Stimulated activated CD4-positive, alpha-beta T cell treated with anti-CD3 and anti-CD28 coated beads, Interleukin-15, amount 100 ng/mL, for 1 hour (primary cell): ENCODE results near the gene API5.

Experiments used
- DNase-seq, 2 donors: peaks; one replicate each; pipeline ENCODE4 v3.0.0-alpha.2; 2020; ENCODE audit warnings: low read depth in 1 of 2, low spot score in 1 of 2

The API5 gene

DNA sequence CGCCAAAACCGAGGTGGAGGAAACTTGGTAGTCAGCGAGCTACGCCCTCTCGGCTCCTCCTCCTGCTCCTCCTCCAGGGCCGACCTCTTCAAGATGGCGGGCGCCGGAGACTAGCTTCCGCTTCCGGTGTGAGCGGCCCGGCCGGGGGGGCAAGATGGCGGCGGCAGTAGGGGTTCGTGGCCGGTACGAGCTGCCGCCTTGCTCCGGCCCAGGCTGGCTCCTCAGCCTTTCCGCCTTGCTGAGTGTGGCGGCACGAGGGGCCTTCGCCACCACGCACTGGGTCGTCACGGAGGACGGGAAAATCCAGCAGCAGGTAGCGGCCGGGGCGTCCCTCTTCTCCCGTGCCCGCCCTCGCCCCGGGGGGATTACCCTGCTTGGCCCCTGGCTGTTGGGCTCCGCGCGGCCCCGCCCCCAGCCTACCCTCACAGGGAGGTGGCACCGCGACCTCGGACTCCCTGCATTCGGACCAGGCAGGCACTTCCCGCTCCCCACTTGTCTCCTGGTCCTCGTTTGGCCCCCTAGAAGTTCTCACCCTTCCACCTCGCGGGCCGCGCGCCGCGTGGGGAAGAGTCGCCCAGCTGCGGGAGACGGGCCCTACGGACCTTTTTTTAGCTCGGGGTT, 47.1 kb downstream of the API5 start, which contains the start of gene TTC17:
Gene TTC17, plus strand, starts transcription at position 120 of the 621 bp plus-strand sequence. Its CDS starts 35 bp downstream, at position 155.
- DNase-seq: peak; percentile 83 to 89

DNA sequence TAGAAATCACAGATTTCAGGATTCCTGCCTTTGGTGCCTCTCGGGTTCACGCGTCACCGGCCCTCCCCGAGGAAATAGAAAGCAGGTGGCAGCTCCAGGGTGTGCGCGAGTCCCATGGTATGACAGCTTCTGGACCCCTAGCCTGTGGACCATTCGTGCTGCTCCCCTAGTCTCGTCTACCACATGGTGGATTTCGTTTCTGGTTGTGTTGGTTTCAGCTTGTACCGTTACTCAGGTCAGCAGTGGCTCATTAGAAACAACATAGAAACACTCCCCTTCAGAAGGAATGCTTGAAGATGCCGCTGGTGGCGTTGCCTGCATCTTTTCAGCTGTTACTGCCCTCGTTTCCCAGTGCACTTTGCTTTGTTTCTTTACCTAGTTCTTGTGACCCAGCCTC, 47.6 kb downstream of the API5 start:
- DNase-seq: no peak

DNA sequence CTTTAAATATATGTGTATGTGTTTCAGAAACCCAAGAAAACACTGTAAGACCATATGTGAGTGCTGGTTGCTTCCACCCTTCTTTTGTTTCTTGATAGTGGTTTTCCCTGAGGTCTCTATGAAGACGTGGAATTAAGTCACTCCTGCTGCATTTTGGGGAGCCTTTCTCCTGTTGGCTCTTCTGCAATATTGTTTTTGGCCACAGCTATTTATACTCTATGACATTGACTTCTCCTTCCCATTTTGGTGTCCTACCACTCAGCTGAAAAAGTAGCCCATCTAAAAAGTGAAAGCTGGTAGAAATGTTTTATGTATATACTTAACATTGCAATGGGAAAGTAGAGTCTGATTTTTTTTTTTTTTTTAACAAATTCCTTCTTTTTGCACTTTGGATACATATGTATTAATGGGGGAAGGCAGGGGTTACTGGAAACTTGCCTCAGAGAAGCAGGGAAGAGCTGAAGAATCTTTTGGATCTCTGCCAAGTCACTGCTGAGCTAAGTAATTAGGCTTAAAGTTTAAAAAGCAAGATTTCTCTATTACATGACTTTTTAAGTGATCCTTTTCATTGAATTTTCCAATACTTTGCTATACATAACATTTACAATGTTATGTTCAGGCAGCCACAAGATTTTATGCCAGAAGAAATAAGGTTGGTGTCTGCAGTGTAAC, 48.7 kb downstream of the API5 start:
- no peak for DNase-seq

GRCh38 chr11:43366677-43367076, 54.9 kb downstream of the API5 start:
- no peak for DNase-seq

- DNase-seq: no peak
These were observed 55.8 kb downstream of the API5 start for GRCh38 chr11:43367382-43368178.

GRCh38 chr11:43376065-43376464, 64.3 kb downstream of the API5 start:
- DNase-seq: no peak

- DNase-seq: no peak
These were observed 64.8 kb downstream of the API5 start for GRCh38 chr11:43376594-43376993.

DNA sequence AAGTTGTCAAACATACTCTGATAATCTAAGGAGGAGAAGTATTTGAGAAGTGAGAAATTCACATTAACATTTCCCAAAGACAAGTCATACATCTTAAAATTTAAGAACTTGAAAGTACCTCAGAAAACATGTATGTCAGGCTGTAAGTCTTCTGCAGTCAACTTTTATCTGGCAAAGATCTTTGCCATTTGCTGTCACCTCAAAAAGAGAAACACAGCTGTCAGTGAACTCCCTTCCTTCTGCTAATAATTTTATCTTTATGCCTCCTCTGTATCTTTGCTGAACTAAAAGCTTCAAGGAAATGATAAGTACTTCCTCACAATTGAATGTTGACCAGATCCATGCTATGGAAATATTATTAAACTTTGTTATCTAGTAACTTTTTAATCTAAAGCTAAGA, 65.6 kb downstream of the API5 start:
- no peak for DNase-seq

- no peak for DNase-seq
These were observed 67.1 kb downstream of the API5 start for GRCh38 chr11:43378897-43379296.

GRCh38 chr11:43381802-43382201, 70.0 kb downstream of the API5 start:
- DNase-seq: no peak

DNA sequence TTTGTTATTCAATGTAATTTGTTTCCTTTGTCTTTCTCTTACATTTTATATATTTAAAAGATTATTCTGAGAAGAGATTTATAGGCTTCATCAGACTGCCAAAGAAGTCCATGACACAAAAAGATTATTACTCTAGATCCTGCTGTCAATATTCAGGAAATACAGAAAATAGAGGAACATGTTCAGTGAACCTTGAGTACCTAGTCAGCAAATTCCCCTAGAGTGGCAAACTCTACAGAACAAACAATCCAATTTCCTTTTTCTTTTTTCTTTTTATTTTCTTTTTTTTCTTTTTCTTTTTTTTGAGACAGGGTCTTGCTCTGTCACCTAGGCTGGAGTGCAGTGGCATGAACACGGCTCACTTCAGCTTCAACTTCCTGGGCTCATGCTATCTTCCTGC, 70.8 kb downstream of the API5 start:
- DNase-seq: no peak

DNA sequence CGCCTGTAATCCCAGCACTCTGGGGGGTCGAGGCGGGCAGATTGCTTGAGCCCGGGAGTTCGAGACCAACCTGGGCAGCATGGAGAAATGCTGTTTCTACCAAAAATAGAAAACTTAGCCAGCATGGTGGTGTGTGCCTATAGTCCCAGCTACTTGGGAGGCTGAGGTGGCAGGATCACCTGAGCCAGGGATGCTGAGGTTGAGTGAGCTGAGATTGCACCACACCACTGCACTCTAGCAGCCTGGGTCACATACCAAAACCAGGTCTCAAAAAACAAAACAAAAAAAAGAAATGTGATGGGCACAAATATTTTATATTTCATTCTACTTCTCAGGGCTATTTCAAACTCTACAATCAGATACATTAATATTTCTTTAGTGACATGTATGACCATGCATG, 72.6 kb downstream of the API5 start:
- DNase-seq: no peak

GRCh38 chr11:43392713-43393112, 80.9 kb downstream of the API5 start:
- no peak for DNase-seq

- no peak for DNase-seq
These were observed 82.1 kb downstream of the API5 start for GRCh38 chr11:43393765-43394355.
